Measurements from ENCODE around the gene SND1.
A peak's percentile ranks its signal among the peaks of the same experiment; 100 is the strongest.

SND1 gene

GRCh38 chr7:128024151-128024550 is 372.2 kb downstream of the SND1 start:
- DNase-seq (ENCODE audit: low spot score), result no peak

- no peak for DNase-seq (ENCODE audit: low spot score)
These were observed 373.4 kb downstream of the SND1 start for GRCh38 chr7:128025380-128025779.

GRCh38 chr7:128025819-128026218 is 373.8 kb downstream of the SND1 start:
- DNase-seq (ENCODE audit: low spot score), result no peak

- no peak for DNase-seq (ENCODE audit: low spot score)
These were observed 374.6 kb downstream of the SND1 start for GRCh38 chr7:128026551-128026950.

GRCh38 chr7:128027485-128027980 is 375.5 kb downstream of the SND1 start:
- DNase-seq (ENCODE audit: low spot score), result no peak

- no peak for DNase-seq (ENCODE audit: low spot score)
These were observed 377.5 kb downstream of the SND1 start for GRCh38 chr7:128029405-128029995.

GRCh38 chr7:128030263-128030653 is 378.3 kb downstream of the SND1 start:
- no peak for DNase-seq (ENCODE audit: low spot score)

- peak; percentile 35 for DNase-seq (ENCODE audit: low spot score)
These were observed 378.9 kb downstream of the SND1 start, which contains the start of gene LRRC4 for GRCh38 chr7:128030654-128031611. Gene LRRC4 (minus strand): TSS chr7:128031437. CDS start chr7:128030640, 797 bp downstream.

GRCh38 chr7:128031901-128032604 is 380.1 kb downstream of the SND1 start:
- peak; percentile 55 for DNase-seq (ENCODE audit: low spot score)

GRCh38 chr7:128032605-128033235 is 380.7 kb downstream of the SND1 start:
- peak; percentile 29 for DNase-seq (ENCODE audit: low spot score)

- no peak for DNase-seq (ENCODE audit: low spot score)
These were observed 381.3 kb downstream of the SND1 start for GRCh38 chr7:128033246-128033645.

- peak; percentile 35 for DNase-seq (ENCODE audit: low spot score)
These were observed 382.8 kb downstream of the SND1 start for GRCh38 chr7:128034825-128035224.

GRCh38 chr7:128035712-128036111 is 383.7 kb downstream of the SND1 start:
- DNase-seq (ENCODE audit: low spot score), result peak; percentile 59

- DNase-seq (ENCODE audit: low spot score), result no peak
These were observed 384.4 kb downstream of the SND1 start for GRCh38 chr7:128036226-128036940.

- DNase-seq (ENCODE audit: low spot score), result no peak
These were observed 385.1 kb downstream of the SND1 start for GRCh38 chr7:128037081-128037480.

GRCh38 chr7:128037880-128038619 is 386.1 kb downstream of the SND1 start:
- no peak for DNase-seq (ENCODE audit: low spot score)

- DNase-seq (ENCODE audit: low spot score), result no peak
These were observed 387.6 kb downstream of the SND1 start for GRCh38 chr7:128039544-128039953.

- DNase-seq (ENCODE audit: low spot score), result no peak
These were observed 388.2 kb downstream of the SND1 start for GRCh38 chr7:128040205-128040604.

GRCh38 chr7:128041203-128041602 is 389.2 kb downstream of the SND1 start:
- no peak for DNase-seq (ENCODE audit: low spot score)

GRCh38 chr7:128042012-128042411 is 390.0 kb downstream of the SND1 start:
- DNase-seq (ENCODE audit: low spot score), result peak; percentile 98

All from globus pallidus (tissue), 1 donor.